GM12891 (cell line): ENCODE results near the gene GON4L.

Experiments
- POLR2A ChIP-seq: IDR thresholded peaks from 2 replicates; pipeline ENCODE4 v1.6.1; 2011; ENCODE audit warnings: low read depth, low read length, control low read depth
- POLR2AphosphoS5 ChIP-seq: IDR thresholded peaks from 2 replicates; pipeline ENCODE4 v1.6.1; 2011; ENCODE audit warnings: low read depth, low read length, control low read depth
- POU2F2 ChIP-seq: IDR thresholded peaks from 2 replicates; pipeline ENCODE4 v1.6.1; 2011; ENCODE audit warnings: low read depth, mild to moderate bottlenecking, control low read depth, low read length, moderate library complexity
- SPI1 ChIP-seq: IDR thresholded peaks from 2 replicates; pipeline ENCODE4 v1.6.1; 2011; ENCODE audit warnings: low read depth, low read length, control low read depth
- TAF1 ChIP-seq: IDR thresholded peaks from 2 replicates; pipeline ENCODE4 v1.6.1; 2011; ENCODE audit warnings: low read depth, low read length, control low read depth

DNA sequence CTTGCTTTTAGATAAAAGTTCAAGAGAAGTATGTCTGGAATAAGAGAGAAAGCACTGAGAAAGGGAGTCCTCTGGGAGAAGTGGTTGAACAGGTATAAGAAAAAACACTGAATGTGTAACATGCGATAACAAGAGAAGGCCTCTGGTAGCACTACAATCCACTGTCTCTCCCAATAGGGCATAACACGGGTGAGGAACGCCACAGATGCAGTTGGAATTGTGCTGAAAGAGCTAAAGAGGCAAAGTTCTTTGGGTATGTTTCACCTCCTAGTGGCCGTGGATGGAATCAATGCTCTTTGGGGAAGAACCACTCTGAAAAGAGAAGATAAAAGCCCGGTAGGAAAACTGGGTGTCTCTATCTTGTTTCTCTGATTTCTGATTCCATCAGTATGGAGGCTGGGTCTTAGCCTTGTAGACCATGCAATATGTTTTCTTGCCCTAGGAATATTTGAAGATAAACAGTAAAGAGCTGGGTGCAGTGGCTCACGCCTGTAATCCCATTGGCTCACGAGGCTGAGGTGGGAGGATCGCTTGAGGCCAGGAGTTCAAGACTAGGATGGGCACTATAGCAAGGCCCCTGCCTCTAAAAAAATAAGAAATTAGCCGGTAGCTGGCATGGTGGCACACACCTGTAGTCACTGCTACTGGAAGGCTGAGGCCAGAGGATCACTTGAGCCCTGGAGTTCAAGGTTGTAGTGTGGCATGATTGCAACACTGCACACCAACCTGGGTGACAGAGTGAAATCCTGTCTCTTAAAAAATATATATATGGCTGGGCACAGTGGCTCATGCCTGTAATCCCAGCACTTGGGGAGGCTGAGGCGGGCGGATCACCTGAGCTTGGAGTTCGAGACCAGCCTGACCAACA, 127.7 kb downstream of the GON4L start:
- TF ChIP-seq POLR2A (no peak), SPI1 (no peak), POLR2AphosphoS5 (no peak), POU2F2 (no peak), TAF1 (no peak)
